ENCODE measurements around the gene DHX40. TPM values are rescaled to one million over a fixed set of nuclear protein-coding genes. Genes with fewer than 3 reads are reported as not detected.

DHX40 gene
- total and polyA plus RNA-seq, 4 experiments from 2014 or later = 19.9 to 29.9 (median 26.3) TPM

DNA sequence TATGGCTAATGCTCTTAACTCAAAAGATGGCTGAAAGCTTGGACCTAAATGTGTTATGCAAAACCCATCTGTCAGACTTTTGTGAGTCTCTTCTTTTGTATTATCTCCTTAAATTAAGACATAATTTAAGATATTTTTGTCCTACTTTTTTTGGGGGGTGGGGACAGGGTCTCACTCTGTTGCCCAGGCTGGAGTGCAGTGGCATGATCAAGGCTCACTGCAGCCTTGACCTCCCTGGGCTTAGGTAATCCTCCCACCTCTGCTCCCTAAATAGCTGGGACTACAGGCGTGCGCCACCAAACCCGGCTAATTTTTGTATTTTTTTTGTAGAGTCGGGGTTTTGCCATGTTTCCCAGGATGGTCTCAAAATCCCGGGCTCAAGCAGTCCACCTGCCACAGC is 61.3 kb downstream of the DHX40 start:
- Mint-ChIP-seq H3K36me3 (peaks cover 7 to 27% of the 10 kb centered on the region in 2 donors), H3K4me1 (peaks cover 54 to 91% (median 70%) of the 10 kb centered on the region in 4 donors), H3K27ac (no peak overlapping the region), H3K4me3 (peak overlapping the region in 1 of 8 donors; percentile 7), H3K9me3 (no peaks in the 10 kb centered on the region), H3K27me3 (no peaks in the 10 kb centered on the region)
- Histone ChIP-seq H3K27ac (ENCODE audit: low read depth, low read length) (no peak overlapping the region), H3K36me3 (ENCODE audit: insufficient read depth, low read length) (no peaks in the 10 kb centered on the region), H3K27me3 (ENCODE audit: insufficient read depth, low read length) (no peaks in the 10 kb centered on the region), H3K4me1 (ENCODE audit: insufficient read depth, low read length) (peaks cover 94% of the 10 kb centered on the region), H3K9me3 (ENCODE audit: control insufficient read depth in 1 of 2, low read length in 2 of 2) (no peaks in the 10 kb centered on the region), H3K4me3 (ENCODE audit: low read length in 2 of 2) (no peak overlapping the region)
- POLR2A ChIA-PET (ENCODE audit: partially characterized antibody) = interaction anchor here (1.0 kb wide), 1 partner anchor 9 kb away, joined by 4 read pairs; no protein-coding TSS in a partner anchor
- intact Hi-C loops (cut with micrococcal nuclease) = no loop called here
- DNase-seq = no peak
- CTCF ChIA-PET (ENCODE audit: partially characterized antibody) = interaction anchor here (0.9 kb wide), 1 partner anchor 10 kb away, joined by 3 read pairs; no protein-coding TSS in a partner anchor

DNA sequence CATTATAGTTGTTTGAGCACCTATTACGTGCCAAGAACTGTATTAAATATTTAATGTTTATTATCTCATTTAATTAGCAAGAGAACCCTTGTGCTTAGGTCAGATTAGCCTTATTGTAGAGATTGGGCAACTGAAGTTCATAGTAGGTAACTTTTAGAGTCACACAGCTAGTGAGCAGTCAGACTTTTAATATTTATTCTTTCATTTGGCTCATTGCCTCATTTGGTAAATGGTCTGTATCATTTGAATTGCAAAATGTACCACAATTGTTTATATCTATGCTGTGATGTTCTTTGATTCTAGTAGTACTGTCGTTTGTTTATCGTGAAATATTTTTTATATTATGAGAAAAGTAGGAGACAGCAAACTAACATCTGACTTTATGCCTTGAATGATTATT is 61.9 kb downstream of the DHX40 start:
- Histone ChIP-seq H3K27me3 (ENCODE audit: insufficient read depth, low read length) (no peaks in the 10 kb centered on the region), H3K36me3 (ENCODE audit: insufficient read depth, low read length) (no peaks in the 10 kb centered on the region), H3K4me3 (ENCODE audit: low read length in 2 of 2) (no peak overlapping the region), H3K27ac (ENCODE audit: low read depth, low read length) (no peak overlapping the region), H3K9me3 (ENCODE audit: control insufficient read depth in 1 of 2, low read length in 2 of 2) (no peaks in the 10 kb centered on the region), H3K4me1 (ENCODE audit: insufficient read depth, low read length) (peaks cover 93% of the 10 kb centered on the region)
- Mint-ChIP-seq H3K4me3 (peak overlapping the region in 1 of 8 donors; percentile 30), H3K9me3 (no peaks in the 10 kb centered on the region), H3K27ac (peak overlapping the region in 1 of 7 donors; percentile 12), H3K27me3 (no peaks in the 10 kb centered on the region), H3K4me1 (peaks cover 50 to 86% (median 68%) of the 10 kb centered on the region in 4 donors), H3K36me3 (peaks cover 7 to 26% of the 10 kb centered on the region in 2 donors)
- ChIA-PET CTCF (ENCODE audit: partially characterized antibody) (interaction anchor here (0.9 kb wide), 1 partner anchor 16 kb away, joined by 3 read pairs; no protein-coding TSS in a partner anchor), POLR2A (ENCODE audit: partially characterized antibody) (interaction anchor here (1.1 kb wide), 1 partner anchor 8 kb away, joined by 3 read pairs; the partner anchor contains the start of gene CLTC)
- intact Hi-C loops (cut with micrococcal nuclease) = no loop called here
- DNase-seq = no peak

DNA sequence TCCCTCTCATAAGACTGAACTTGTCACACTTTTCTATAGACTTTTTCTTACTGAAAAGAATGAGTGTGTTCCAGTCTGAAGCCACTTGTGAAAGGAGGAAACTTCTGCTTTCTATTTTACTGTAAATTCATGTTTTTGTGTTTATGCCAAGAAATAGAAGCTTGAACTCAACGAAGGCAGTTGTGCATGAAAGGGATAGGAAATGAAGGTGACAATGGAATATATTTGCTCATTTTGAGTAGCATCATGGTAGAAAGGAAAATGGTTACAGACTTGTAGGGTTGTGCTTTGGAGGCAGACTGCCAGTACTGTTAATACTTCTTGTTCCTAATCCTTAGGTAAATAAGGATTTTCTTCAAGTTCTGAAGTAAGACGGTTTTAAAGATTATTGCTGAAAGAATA is 62.4 kb downstream of the DHX40 start:
- no peak overlapping the region for H3K27ac ChIP-seq (ENCODE audit: low read depth, low read length)
- Mint-ChIP-seq H3K4me1 (peaks cover 48 to 86% (median 69%) of the 10 kb centered on the region in 4 donors), H3K36me3 (peaks cover 7 to 29% of the 10 kb centered on the region in 2 donors), H3K4me3 (peak overlapping the region in 3 of 8 donors; percentile 0 to 62 (median 0)), H3K9me3 (no peaks in the 10 kb centered on the region), H3K27me3 (no peaks in the 10 kb centered on the region), H3K27ac (peak overlapping the region in 4 of 7 donors; percentile 12 to 60 (median 39))
- CTCF ChIA-PET (ENCODE audit: partially characterized antibody) = interaction anchor here (0.9 kb wide), 1 partner anchor 15 kb away, joined by 3 read pairs; no protein-coding TSS in a partner anchor
- peaks cover 93% of the 10 kb centered on the region for H3K4me1 ChIP-seq (ENCODE audit: insufficient read depth, low read length)
- intact Hi-C loops (cut with micrococcal nuclease) = no loop called here
- no peaks in the 10 kb centered on the region for H3K36me3 ChIP-seq (ENCODE audit: insufficient read depth, low read length)
- DNase-seq = no peak
- no peaks in the 10 kb centered on the region for H3K27me3 ChIP-seq (ENCODE audit: insufficient read depth, low read length)
- POLR2A ChIA-PET (ENCODE audit: partially characterized antibody) = interaction anchor here (1.1 kb wide), 1 partner anchor 8 kb away, joined by 3 read pairs; the partner anchor contains the start of gene CLTC
- H3K4me3 ChIP-seq (ENCODE audit: low read length in 2 of 2) = no peak overlapping the region
- no peaks in the 10 kb centered on the region for H3K9me3 ChIP-seq (ENCODE audit: control insufficient read depth in 1 of 2, low read length in 2 of 2)

DNA sequence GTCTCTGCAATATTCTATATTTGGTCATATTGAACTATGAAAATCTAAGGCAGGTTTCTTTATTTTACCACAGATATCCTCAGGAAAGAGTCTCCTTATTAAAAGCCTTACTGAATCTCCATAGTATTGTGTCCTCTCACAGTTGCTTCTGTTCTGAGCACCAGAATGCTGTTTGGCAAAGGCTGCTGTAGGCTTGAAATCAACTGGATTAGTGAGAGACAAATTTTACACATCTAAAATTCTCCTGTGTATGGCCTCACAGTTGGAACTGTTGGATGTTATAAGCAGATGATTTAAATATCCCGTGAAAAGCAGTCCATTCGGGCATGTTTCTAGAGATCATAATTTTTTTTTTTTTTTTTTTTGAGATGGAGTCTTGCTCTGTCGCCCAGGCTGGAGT is 63.8 kb downstream of the DHX40 start:
- no peak for DNase-seq
- Mint-ChIP-seq H3K4me3 (peak overlapping the region in 1 of 8 donors; percentile 17), H3K9me3 (no peaks in the 10 kb centered on the region), H3K27ac (peak overlapping the region in 1 of 7 donors; percentile 55), H3K4me1 (peaks cover 46 to 86% (median 70%) of the 10 kb centered on the region in 4 donors), H3K36me3 (peaks cover 7 to 20% of the 10 kb centered on the region in 2 donors), H3K27me3 (no peaks in the 10 kb centered on the region)
- H3K4me1 ChIP-seq (ENCODE audit: insufficient read depth, low read length) = peaks cover 93% of the 10 kb centered on the region
- H3K36me3 ChIP-seq (ENCODE audit: insufficient read depth, low read length) = no peaks in the 10 kb centered on the region
- intact Hi-C loops (cut with micrococcal nuclease) = no loop called here
- H3K27ac ChIP-seq (ENCODE audit: low read depth, low read length) = no peak overlapping the region
- no peaks in the 10 kb centered on the region for H3K9me3 ChIP-seq (ENCODE audit: control insufficient read depth in 1 of 2, low read length in 2 of 2)
- no peaks in the 10 kb centered on the region for H3K27me3 ChIP-seq (ENCODE audit: insufficient read depth, low read length)
- POLR2A ChIA-PET (ENCODE audit: partially characterized antibody) = no interaction called here
- CTCF ChIA-PET (ENCODE audit: partially characterized antibody) = no interaction called here
- no peak overlapping the region for H3K4me3 ChIP-seq (ENCODE audit: low read length in 2 of 2)

DNA sequence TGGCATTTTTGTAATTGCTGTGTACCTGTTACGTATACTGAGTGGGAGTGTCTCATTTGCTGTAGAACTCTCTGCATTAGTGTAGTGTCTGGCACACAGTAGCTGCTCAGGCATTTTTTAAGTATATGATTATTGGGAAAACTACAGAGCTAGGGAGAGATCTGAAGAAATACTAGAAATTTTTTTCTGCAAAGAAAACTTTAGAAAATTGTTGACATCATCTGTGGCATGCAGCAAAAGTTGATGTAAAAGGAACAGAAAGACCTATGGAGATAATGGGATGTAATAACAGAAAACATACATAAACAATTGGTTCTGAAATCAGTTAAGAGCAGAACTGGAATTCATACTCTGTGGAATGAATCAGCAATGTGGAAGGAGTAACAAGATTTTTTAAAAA is 65.9 kb downstream of the DHX40 start:
- no peak overlapping the region for H3K27ac ChIP-seq (ENCODE audit: low read depth, low read length)
- POLR2A ChIA-PET (ENCODE audit: partially characterized antibody) = no interaction called here
- H3K4me3 Mint-ChIP-seq = peak overlapping the region in 3 of 8 donors; percentile 26 to 35 (median 31)

DNA sequence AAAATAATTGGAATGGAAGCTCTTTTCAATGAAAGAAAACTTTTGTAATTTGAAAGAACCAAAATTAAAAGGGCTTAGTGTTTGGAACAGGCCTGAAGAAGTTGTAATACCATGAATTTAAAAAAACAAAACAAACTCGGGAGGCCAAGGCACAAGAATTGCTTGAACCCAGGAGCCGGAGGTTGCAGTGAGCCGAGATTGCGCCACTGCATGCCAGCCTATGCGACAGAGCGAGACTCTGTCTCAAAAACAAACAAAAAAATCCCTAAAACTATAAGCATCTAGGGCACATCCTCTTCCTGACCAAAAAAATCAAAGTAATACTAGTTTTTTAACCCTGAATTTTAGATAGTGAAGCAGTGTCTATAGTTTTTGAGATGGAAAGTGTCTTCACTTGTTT is 67.0 kb downstream of the DHX40 start:
- Mint-ChIP-seq H3K4me3 (peak overlapping the region in 2 of 8 donors; percentile 5 to 59), H3K9me3 (no peaks in the 10 kb centered on the region), H3K36me3 (peaks cover 7 to 21% of the 10 kb centered on the region in 2 donors), H3K27me3 (no peaks in the 10 kb centered on the region), H3K4me1 (peaks cover 47 to 85% (median 70%) of the 10 kb centered on the region in 4 donors), H3K27ac (peak overlapping the region in 5 of 7 donors; percentile 24 to 71 (median 43))
- H3K9me3 ChIP-seq (ENCODE audit: control insufficient read depth in 1 of 2, low read length in 2 of 2) = no peaks in the 10 kb centered on the region
- H3K4me1 ChIP-seq (ENCODE audit: insufficient read depth, low read length) = peaks cover 84% of the 10 kb centered on the region
- ChIA-PET POLR2A (ENCODE audit: partially characterized antibody) (interaction anchor here (1.4 kb wide), 1 partner anchor 13 kb away, joined by 4 read pairs; the partner anchor contains the start of gene CLTC), CTCF (ENCODE audit: partially characterized antibody) (interaction anchor here (0.7 kb wide), 1 partner anchor 28 kb away, joined by 3 read pairs; no protein-coding TSS in a partner anchor)
- H3K4me3 ChIP-seq (ENCODE audit: low read length in 2 of 2) = no peak overlapping the region
- H3K27ac ChIP-seq (ENCODE audit: low read depth, low read length) = no peak overlapping the region
- H3K27me3 ChIP-seq (ENCODE audit: insufficient read depth, low read length) = no peaks in the 10 kb centered on the region
- intact Hi-C loops (cut with micrococcal nuclease) = no loop called here
- DNase-seq = no peak
- H3K36me3 ChIP-seq (ENCODE audit: insufficient read depth, low read length) = no peaks in the 10 kb centered on the region

More for the DNA sequence above, 65.9 kb downstream of the DHX40 start:
- peak overlapping the region in 4 of 7 donors; percentile 31 to 81 (median 54) for H3K27ac Mint-ChIP-seq
- no peaks in the 10 kb centered on the region for H3K27me3 Mint-ChIP-seq
- H3K9me3 Mint-ChIP-seq = no peaks in the 10 kb centered on the region
- Histone ChIP-seq H3K36me3 (ENCODE audit: insufficient read depth, low read length) (no peaks in the 10 kb centered on the region), H3K4me1 (ENCODE audit: insufficient read depth, low read length) (peaks cover 92% of the 10 kb centered on the region), H3K4me3 (ENCODE audit: low read length in 2 of 2) (no peak overlapping the region), H3K27me3 (ENCODE audit: insufficient read depth, low read length) (no peaks in the 10 kb centered on the region), H3K9me3 (ENCODE audit: control insufficient read depth in 1 of 2, low read length in 2 of 2) (no peaks in the 10 kb centered on the region)
- H3K36me3 Mint-ChIP-seq = peaks cover 7 to 21% of the 10 kb centered on the region in 2 donors
- H3K4me1 Mint-ChIP-seq = peaks cover 48 to 91% (median 72%) of the 10 kb centered on the region in 4 donors
- CTCF ChIA-PET (ENCODE audit: partially characterized antibody) = no interaction called here
- intact Hi-C loops (cut with micrococcal nuclease) = no loop called here
- DNase-seq = no peak

DNA sequence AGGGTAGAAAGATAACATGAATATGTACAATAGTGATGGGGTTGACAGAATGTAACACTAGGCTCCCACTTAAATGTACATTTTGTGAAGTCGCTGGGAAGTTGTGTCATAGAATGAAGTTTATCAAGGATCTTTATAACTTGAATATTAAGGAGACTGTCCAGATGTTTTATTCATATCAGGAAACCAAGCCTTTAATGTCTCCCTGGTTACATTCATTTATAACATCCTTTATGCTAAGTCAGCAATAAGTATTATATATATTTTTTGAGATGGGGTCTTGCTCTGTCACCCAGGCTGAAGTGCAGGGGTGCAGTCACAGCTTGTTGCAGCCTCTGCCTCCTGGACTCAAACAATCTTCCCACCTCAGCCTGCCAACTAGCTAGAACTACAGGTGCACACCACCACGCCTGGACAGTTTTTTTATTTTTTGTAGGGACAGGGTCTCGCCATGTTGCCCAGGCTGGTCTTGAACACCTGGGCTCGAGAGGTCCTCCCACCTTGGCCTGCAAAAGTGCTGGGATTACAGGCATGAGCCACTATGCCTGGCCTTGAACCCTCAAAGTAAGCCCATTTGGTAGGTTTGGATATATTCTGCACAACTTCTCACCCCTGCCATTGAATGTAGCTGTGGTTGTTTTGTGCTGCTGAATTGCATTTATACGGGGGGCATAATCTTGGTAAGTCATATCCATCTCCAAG is 68.4 kb downstream of the DHX40 start:
- ChIA-PET POLR2A (ENCODE audit: partially characterized antibody) (interaction anchor here (0.8 to 2.0 kb wide), 2 partner anchors 11 to 15 kb away, joined by 3 to 21 read pairs; partner anchors contain the start of gene CLTC), CTCF (ENCODE audit: partially characterized antibody) (interaction anchor here (1.0 kb wide), 1 partner anchor 18 kb away, joined by 3 read pairs; no protein-coding TSS in a partner anchor)
- Histone ChIP-seq H3K4me1 (ENCODE audit: insufficient read depth, low read length) (peaks cover 84% of the 10 kb centered on the region), H3K27me3 (ENCODE audit: insufficient read depth, low read length) (no peaks in the 10 kb centered on the region), H3K9me3 (ENCODE audit: control insufficient read depth in 1 of 2, low read length in 2 of 2) (no peaks in the 10 kb centered on the region), H3K4me3 (ENCODE audit: low read length in 2 of 2) (no peak overlapping the region), H3K36me3 (ENCODE audit: insufficient read depth, low read length) (no peaks in the 10 kb centered on the region), H3K27ac (ENCODE audit: low read depth, low read length) (no peak overlapping the region)
- peaks cover 7 to 19% of the 10 kb centered on the region in 2 donors for H3K36me3 Mint-ChIP-seq
- peaks cover 46 to 84% (median 68%) of the 10 kb centered on the region in 4 donors for H3K4me1 Mint-ChIP-seq
- no peak for DNase-seq
- H3K27ac Mint-ChIP-seq = peak overlapping the region; percentile 13 to 70 (median 29)
- intact Hi-C loops (cut with micrococcal nuclease) = no loop called here
- peak overlapping the region in 3 of 8 donors; percentile 7 to 28 (median 10) for H3K4me3 Mint-ChIP-seq
- no peaks in the 10 kb centered on the region for H3K27me3 Mint-ChIP-seq
- no peaks in the 10 kb centered on the region for H3K9me3 Mint-ChIP-seq
